Osteoblast (primary cell): ENCODE measurements around the gene CWC27. TPM values are rescaled to one million over a fixed set of nuclear protein-coding genes. Genes with fewer than 3 reads are reported as not detected.

Experiments used
- DNase-seq: peaks from one replicate; pipeline ENCODE4 v3.0.0; 2011; ENCODE audit warnings: low spot score, mixed read lengths; ENCODE audit not compliant: insufficient read length; ENCODE audit errors: missing footprints
- H2AFZ ChIP-seq: 2 replicates; pipeline ENCODE4 v1.6.0; 2011; ENCODE audit warnings: mild to moderate bottlenecking, low read length
- H3K27ac ChIP-seq: 2 replicates; pipeline ENCODE4 v1.5.1; 2011; ENCODE audit warnings: mild to moderate bottlenecking, low read depth, low read length, moderate library complexity
- H3K27me3 ChIP-seq: 2 replicates; pipeline ENCODE4 v1.6.0; 2012; ENCODE audit warnings: mild to moderate bottlenecking, control low read depth, inconsistent platforms, low read length, moderate library complexity; ENCODE audit not compliant: insufficient read depth
- H3K36me3 ChIP-seq: 2 replicates; pipeline ENCODE4 v1.5.1; 2011; ENCODE audit warnings: mild to moderate bottlenecking, low read length, control low read depth, moderate library complexity; ENCODE audit not compliant: insufficient read depth
- H3K4me1 ChIP-seq: 2 replicates; pipeline ENCODE4 v1.5.1; 2011; ENCODE audit warnings: mild to moderate bottlenecking, low read length, control low read depth, moderate library complexity; ENCODE audit not compliant: insufficient read depth
- H3K4me2 ChIP-seq: 2 replicates; pipeline ENCODE4 v1.6.0; 2011; ENCODE audit warnings: mild to moderate bottlenecking, low read length; ENCODE audit not compliant: insufficient read depth
- H3K4me3 ChIP-seq: fragments of 200-600 bp; sonication (generic); 3 replicates; pipeline ENCODE4 v1.5.1; 2012; ENCODE audit warnings: mild to moderate bottlenecking, low read length, inconsistent platforms; ENCODE audit not compliant: insufficient read depth
- H3K79me2 ChIP-seq: 2 replicates; pipeline ENCODE4 v1.6.0; 2012; ENCODE audit warnings: mild to moderate bottlenecking, low read length, control low read depth, inconsistent platforms; ENCODE audit not compliant: insufficient read depth
- H3K9me3 ChIP-seq: 2 replicates; pipeline ENCODE4 v1.5.1; 2011; ENCODE audit warnings: low read depth, low read length, control low read depth
- H4K20me1 ChIP-seq: 2 replicates; pipeline ENCODE4 v1.6.0; 2012; ENCODE audit warnings: mild to moderate bottlenecking, low read length, control low read depth; ENCODE audit not compliant: insufficient read depth
- CTCF ChIP-seq: IDR thresholded peaks from 2 replicates; pipeline ENCODE4 v1.5.1; 2011; ENCODE audit warnings: mild to moderate bottlenecking, low read depth, low read length, moderate library complexity; ENCODE audit errors: extremely low read depth
- total RNA-seq: library from RNA; depleted of rRNA; stranded (reverse); fragments of >200 nt; gene quantifications from 2 replicates; pipeline ENCODE4 v1.2.3, GENCODE V29; 2012

Gene CWC27
- total RNA-seq, 1 donor, result 13.4 TPM

- H3K4me1 ChIP-seq, result peaks cover 18% of the 10 kb centered on the region
- no peaks in the 10 kb centered on the region for H3K9me3 ChIP-seq
- no peak overlapping the region for H3K4me2 ChIP-seq
- H3K4me3 ChIP-seq, result no peak overlapping the region
- no peaks in the 10 kb centered on the region for H3K27me3 ChIP-seq
- H3K36me3 ChIP-seq, result no peaks in the 10 kb centered on the region
- no peak overlapping the region for H2AFZ ChIP-seq
- H4K20me1 ChIP-seq, result no peaks in the 10 kb centered on the region
- no peak overlapping the region for H3K27ac ChIP-seq
- H3K79me2 ChIP-seq, result no peaks in the 10 kb centered on the region
- DNase-seq, result peak; percentile 18
- no peak for TF ChIP-seq CTCF
Measured at GRCh38 chr5:64790210-64790609, 21.5 kb downstream of the CWC27 start.

- no peaks in the 10 kb centered on the region for H4K20me1 ChIP-seq
- H3K27ac ChIP-seq, result no peak overlapping the region
- peaks cover 18% of the 10 kb centered on the region for H3K4me1 ChIP-seq
- no peak overlapping the region for H2AFZ ChIP-seq
- no peaks in the 10 kb centered on the region for H3K36me3 ChIP-seq
- no peak overlapping the region for H3K4me2 ChIP-seq
- H3K4me3 ChIP-seq, result no peak overlapping the region
- H3K79me2 ChIP-seq, result no peaks in the 10 kb centered on the region
- no peaks in the 10 kb centered on the region for H3K27me3 ChIP-seq
- TF ChIP-seq CTCF, result no peak
- H3K9me3 ChIP-seq, result no peaks in the 10 kb centered on the region
- no peak for DNase-seq
Measured at GRCh38 chr5:64792469-64792868, 23.7 kb downstream of the CWC27 start.

GRCh38 chr5:64794053-64794770, 25.5 kb downstream of the CWC27 start:
- DNase-seq, result no peak
- H3K36me3 ChIP-seq, result no peaks in the 10 kb centered on the region
- H4K20me1 ChIP-seq, result no peaks in the 10 kb centered on the region
- TF ChIP-seq CTCF, result no peak
- no peak overlapping the region for H3K4me2 ChIP-seq
- H3K27me3 ChIP-seq, result no peaks in the 10 kb centered on the region
- H3K9me3 ChIP-seq, result no peaks in the 10 kb centered on the region
- peaks cover 13% of the 10 kb centered on the region for H3K4me1 ChIP-seq
- no peak overlapping the region for H3K27ac ChIP-seq
- H2AFZ ChIP-seq, result no peak overlapping the region
- H3K79me2 ChIP-seq, result no peaks in the 10 kb centered on the region
- no peak overlapping the region for H3K4me3 ChIP-seq

GRCh38 chr5:64796301-64796700, 27.6 kb downstream of the CWC27 start:
- Histone ChIP-seq H2AFZ (no peak overlapping the region), H3K79me2 (no peaks in the 10 kb centered on the region), H3K4me2 (no peak overlapping the region), H3K4me3 (no peak overlapping the region), H3K9me3 (no peaks in the 10 kb centered on the region), H3K36me3 (no peaks in the 10 kb centered on the region), H4K20me1 (no peaks in the 10 kb centered on the region), H3K27ac (no peak overlapping the region), H3K27me3 (no peaks in the 10 kb centered on the region), H3K4me1 (peaks cover 3% of the 10 kb centered on the region)
- no peak for DNase-seq
- TF ChIP-seq CTCF, result no peak
